DMS 273 (cell line): ENCODE results near the gene LRRK1.
"Not testable (repeated sequence)": the region's sequence is repeated elsewhere in the genome, so short reads cannot be mapped to it uniquely, and the experiment has no call there.

Experiments
- DNase-seq: peaks from one replicate; lab custom pipeline; 2025; ENCODE audit not compliant: unreplicated experiment; lab: John Stamatoyannopoulos, UW

LRRK1 gene

GRCh38 chr15:101066501-101067408 lies 147.6 kb downstream of the LRRK1 start:
- DNase-seq, result no peak

DNA sequence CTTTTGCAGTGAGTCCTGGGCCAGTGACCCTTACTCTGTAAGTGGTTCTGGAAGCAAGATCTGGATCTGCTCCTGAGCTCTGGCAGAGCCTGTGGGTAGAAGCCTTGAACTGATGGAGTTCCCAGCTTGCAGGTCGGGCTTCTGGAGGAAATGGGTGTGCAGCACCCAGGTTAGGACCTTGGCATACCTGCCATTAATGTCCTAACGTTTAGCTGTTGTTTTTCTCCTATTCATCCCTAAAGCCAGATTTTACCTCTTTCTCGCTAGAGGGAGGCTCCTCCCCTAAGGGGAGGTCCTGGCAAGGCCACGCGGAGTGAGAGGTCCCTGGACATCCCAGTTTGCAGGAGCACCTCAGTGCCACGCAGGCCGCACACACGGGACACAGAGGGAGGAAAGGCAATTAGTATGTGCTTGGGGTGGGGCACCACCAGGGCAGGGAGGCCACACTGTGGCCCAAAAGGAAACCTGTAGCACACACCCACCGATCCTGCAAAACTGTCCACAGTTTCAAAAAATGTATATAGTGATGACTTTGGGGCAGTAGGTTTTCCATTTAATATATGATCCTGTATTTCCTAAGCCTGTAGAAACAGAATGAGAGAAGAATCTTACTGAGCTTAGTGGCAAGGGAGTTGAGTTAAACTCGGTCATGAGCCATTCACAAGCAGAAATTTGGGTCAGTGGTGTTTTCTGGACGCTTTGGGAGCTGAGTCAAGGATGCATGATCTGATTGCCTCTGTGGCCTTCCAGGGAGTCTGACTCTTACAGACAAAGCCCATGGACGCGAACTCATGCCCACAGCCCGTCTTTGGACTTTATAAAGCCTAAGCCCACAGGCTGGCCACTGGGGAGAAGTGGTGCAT lies 148.7 kb downstream of the LRRK1 start:
- DNase-seq, result no peak

DNA sequence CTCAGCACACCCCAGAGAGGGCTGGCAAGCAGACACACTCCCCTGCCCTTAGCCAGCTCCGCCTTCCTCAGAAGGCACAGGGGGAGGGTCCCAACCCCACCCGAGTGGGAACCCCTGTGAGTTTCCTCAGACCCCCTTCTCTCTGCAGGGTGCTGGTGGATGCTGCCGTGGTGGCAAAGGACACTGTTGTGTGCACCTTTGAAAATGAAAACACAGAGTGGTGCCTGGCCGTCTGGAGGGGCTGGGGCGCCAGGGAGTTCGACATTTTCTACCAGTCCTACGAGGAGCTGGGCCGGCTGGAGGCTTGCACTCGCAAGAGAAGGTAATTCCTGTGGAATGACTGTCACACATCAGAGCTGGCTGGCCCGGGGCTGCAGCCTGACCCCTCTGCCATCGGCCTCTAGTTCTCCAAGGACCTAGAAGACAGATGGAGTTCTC lies 149.4 kb downstream of the LRRK1 start:
- no peak for DNase-seq

DNA sequence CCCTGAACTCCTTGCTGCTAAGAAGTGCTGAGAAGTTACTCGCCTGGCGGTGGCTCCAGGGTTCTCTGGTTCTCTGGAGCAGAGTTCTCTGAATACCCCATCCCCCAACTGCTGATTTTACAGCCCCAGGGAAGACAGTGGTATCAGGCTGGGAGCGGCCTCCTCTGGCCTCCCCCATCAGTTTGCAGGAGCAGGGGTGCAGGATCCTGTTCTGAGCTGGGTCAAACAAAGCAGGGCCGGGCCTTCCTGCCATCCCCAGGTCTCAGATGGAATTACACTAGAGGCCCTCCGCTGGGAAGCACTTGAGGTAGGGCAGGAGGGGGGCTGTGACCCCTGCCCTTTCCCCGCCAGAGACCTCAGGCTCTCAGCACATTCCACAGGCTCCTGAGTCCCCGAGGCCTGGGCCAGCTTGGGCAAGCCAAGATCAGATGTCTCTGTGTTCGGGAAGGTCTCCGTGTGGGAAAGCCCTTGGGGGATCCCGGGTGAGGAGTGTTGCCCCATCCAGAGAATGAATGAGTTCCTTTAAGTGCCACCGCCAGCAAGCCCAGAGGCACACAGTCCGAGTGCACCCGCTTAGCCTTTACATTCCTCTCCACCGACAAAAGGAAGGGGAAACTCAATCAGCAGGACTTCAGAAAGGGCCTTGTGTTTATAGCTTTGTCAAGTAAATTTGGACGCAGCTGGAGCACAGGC lies 149.9 kb downstream of the LRRK1 start:
- DNase-seq, result peak; percentile 10

- DNase-seq, result no peak
These were observed 150.5 kb downstream of the LRRK1 start for GRCh38 chr15:101069654-101069973.

DNA sequence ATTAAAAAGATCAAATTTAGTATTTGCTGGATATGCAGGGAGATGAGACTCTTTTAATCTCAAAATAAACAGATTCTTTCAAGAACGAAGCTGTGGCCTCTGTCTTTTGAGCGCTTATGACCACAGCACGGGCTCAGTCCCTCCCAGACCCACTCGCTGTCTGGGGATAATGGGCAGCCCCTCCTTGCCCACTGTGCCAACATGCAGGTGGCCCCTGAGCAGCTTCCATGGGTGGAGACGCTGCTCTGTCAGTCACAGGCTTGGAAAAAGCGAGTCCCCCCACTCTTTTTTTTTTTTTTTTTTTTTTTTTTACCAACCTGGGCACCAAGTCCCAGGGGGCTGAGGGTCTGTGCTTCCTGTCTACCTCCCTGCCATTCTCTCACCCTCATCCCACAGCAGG lies 150.9 kb downstream of the LRRK1 start:
- no peak for DNase-seq

GRCh38 chr15:101070502-101071273 lies 151.5 kb downstream of the LRRK1 start:
- no peak for DNase-seq

DNA sequence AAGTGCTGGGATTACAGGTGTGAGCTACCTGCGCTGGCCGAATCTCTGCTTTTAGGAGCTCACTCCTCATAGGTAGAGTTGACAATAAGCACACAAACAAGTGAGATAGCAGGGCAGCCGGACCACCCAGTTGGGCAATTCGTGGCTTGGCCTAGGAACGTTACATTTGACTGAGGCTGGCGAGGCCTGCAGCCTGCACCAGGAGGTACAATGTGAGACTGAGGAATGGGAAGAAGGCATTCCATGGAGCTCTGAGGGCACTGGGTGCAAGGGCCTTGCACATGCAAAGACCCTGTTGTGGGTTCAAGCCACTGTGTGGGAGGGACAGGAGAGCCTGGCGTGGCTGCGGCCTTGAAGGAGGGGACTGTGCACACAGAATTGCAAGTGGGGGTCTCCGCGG lies 152.5 kb downstream of the LRRK1 start:
- no peak for DNase-seq

GRCh38 chr15:101072235-101072634 lies 153.1 kb downstream of the LRRK1 start:
- not testable (repeated sequence) for DNase-seq

GRCh38 chr15:101077806-101078668 lies 158.9 kb downstream of the LRRK1 start:
- not testable (repeated sequence) for DNase-seq

- DNase-seq, result no peak
These were observed 159.6 kb downstream of the LRRK1 start for GRCh38 chr15:101078669-101079323.

DNA sequence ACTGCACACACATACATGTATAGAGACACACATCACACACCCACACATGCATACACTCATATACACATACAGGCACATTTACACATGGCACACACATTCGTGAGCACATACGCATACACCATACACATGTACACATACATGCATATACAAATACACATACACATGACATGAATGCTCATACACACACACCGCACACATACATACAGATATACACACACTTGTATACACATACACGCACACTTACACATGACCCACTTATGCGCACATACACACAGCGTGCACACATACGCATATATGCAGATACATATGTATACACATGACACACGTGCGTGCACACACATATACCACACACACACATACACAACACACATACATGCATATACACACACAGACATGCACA lies 162.7 kb downstream of the LRRK1 start:
- no peak for DNase-seq

- no peak for DNase-seq
These were observed 164.3 kb downstream of the LRRK1 start for GRCh38 chr15:101083336-101084045.

DNA sequence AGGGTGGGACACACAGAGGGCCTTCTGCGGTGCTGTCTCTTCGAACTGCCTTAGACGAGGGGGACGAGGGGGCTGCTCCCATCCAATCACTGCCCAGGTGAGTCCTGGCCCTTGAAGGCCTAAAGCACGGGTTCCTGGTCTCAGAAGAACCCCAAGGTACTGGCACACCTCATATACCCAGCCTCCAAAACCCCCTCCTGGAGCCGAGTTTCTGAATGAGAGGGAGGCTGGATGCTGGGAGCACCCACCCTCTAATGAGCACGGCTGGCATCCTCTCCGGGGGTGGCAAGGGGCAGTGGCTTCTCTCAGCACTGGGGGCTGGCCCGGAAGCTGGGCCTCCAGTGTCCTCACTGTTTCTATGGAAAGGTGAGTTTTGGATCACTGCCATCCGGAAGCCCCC lies 165.6 kb downstream of the LRRK1 start:
- DNase-seq, result no peak

DNA sequence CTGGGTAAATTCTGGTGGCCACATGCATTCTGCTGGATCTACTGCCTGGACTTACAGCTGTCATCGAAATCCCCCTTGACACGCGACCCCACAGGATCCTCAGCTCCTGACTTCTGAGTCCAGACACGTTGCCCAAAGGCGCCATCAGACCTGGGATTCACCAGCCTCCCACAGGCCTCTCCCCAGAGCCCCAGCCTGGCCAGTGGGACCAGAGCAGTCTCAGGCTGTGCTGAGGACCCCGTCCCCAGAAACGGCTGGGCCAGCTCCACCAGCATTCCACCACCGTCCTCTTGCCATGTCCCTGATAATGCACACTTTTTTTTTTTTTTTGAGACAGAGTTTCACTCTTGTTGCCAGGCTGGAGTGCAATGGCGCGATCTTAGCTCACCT lies 166.1 kb downstream of the LRRK1 start:
- no peak for DNase-seq

DNA sequence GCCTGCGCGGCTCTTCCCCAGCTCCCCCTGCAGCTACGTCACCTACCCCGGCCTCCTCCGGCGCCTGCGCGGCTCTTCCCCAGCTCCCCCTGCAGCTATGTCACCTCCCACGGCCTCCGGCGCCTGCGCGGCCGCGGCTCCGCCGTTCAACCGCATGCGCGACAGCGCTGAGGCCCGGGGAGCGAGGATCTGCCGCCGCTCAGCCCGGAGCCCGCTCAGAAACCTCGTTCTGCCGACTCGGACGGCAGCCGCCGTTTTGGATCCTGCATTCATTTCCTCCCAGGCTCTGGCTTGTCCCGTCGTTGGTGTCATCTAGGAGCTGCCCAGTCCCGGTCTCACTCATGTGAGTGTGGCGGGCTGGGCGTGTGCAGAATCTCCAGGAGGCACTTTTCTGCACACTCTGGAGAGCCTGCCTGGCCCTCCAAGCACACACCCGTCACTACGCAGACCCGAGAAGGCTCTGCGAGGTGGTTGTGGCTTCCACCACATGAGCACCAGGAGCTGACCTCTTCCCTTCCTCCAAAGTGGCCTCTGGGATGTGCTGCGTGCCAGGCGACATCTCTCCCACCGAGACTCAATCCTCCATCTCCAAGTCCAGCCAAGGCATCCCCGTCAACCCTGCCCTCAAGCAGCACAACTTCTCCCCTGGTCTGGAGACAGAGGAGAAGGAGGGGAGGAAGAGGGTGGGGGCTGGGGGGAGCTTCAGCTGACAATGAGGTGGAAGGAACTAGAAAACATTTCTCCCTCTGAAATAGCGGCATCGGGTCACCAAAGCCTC lies 167.4 kb downstream of the LRRK1 start:
- DNase-seq, result no peak

GRCh38 chr15:101087172-101087769 lies 168.1 kb downstream of the LRRK1 start:
- no peak for DNase-seq
